ENCODE results near the gene ACAD10.
"Not testable (repeated sequence)": the region's sequence is repeated elsewhere in the genome, so short reads cannot be mapped to it uniquely, and the experiment has no call there.

The ACAD10 gene

DNA sequence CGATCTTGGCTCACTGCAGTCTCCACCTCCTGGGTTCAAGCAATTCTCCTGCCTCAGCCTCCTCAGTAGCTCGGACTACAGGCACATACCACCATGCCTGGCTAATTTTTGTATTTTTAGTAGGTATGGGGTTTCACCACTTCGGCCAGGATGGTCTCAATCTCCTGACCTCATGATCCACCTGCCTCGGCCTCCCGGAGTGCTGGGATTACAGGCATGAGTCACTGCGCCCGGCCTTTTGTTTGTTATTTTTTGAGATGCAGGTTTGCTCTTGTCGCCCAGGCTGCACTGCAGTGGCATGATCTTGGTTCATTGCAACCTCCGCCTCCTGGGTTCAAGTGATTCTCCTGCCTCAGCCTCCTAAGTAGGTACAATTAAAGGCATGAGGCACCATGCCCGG lies 33.5 kb downstream of the ACAD10 start:
- not testable (repeated sequence) for ATAC-seq, H3K27me3 Mint-ChIP-seq, H3K4me1 Mint-ChIP-seq, H3K27ac Mint-ChIP-seq, H3K9me3 Mint-ChIP-seq, DNase-seq, H3K4me3 Mint-ChIP-seq
- peaks cover 19% of the 10 kb centered on the region for H3K36me3 Mint-ChIP-seq (ENCODE audit: low read depth)

DNA sequence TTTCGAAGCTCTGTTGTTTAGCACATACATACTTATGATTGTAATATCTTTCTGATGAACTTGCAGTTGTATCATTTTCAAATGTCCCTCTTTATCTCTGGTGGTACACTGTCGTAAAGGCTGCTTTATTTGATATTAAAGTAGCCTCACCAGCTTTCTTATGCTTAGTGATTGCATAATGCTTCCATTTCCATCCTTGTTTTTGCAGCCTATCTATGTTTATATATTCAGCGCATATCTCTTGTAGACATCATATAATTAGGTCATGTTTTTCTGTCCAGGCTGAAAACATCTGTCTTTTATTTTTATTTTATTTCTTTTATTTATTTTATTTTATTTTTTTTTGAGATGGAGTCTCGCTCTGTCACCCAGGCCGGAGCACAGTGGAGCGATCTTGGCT lies 34.6 kb downstream of the ACAD10 start:
- Mint-ChIP-seq H3K36me3 (ENCODE audit: low read depth) (peaks cover 19% of the 10 kb centered on the region), H3K9me3 (no peaks in the 10 kb centered on the region), H3K4me3 (no peak overlapping the region), H3K4me1 (no peaks in the 10 kb centered on the region), H3K27me3 (no peaks in the 10 kb centered on the region), H3K27ac (no peak overlapping the region)
- ATAC-seq (no peak), DNase-seq (no peak)

DNA sequence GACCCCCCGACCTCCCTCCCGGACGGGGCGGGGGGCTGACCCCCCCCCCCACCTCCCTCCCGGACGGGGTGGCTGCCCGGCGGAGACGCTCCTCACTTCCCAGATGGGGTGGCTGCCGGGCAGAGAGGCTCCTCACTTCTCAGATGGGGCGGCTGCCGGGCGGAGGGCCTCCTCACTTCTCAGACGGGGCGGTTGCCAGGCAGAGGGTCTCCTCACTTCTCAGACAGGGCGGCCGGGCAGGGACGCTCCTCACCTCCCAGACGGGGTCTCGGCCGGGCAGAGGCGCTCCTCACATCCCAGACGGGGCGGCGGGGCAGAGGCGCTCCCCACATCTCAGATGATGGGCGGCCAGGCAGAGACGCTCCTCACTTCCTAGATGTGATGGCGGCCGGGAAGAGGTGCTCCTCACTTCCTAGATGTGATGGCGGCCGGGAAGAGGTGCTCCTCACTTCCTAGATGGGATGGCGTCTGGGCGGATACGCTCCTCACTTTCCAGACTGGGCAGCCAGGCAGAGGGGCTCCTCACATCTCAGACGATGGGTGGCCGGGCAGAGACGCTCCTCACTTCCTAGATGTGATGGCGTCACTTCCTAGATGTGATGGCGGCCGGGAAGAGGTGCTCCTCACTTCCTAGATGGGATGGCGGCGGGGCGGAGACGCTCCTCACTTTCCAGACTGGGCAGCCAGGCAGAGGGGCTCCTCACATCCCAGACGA lies 38.0 kb downstream of the ACAD10 start:
- not testable (repeated sequence) for H3K27ac Mint-ChIP-seq, ATAC-seq, DNase-seq, H3K4me1 Mint-ChIP-seq, H3K27me3 Mint-ChIP-seq, H3K4me3 Mint-ChIP-seq, H3K9me3 Mint-ChIP-seq
- H3K36me3 Mint-ChIP-seq (ENCODE audit: low read depth): peaks cover 15% of the 10 kb centered on the region

DNA sequence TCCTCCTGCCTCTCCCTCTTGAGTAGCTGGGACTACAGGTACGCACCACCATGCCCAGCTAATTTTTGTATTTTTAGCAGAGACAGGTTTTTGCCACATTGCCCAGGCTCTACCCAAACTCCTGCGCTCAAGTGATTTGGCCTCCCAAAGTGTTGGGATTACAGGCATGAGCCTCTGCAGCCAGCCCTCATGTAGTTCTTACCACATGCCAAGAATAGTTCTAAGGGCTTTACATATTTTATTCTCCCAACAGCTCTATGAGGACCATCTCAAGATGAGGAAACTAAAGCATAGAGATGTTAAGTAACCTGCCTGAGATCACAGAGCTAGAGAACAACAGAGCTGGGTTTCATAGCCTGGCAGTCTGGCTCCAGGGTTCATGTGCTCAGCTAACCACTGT lies 42.9 kb downstream of the ACAD10 start:
- H3K4me3 Mint-ChIP-seq: no peak overlapping the region
- no peaks in the 10 kb centered on the region for H3K9me3 Mint-ChIP-seq
- no peak for ATAC-seq
- H3K27me3 Mint-ChIP-seq: no peaks in the 10 kb centered on the region
- H3K36me3 Mint-ChIP-seq (ENCODE audit: low read depth): peaks cover 14% of the 10 kb centered on the region
- no peak overlapping the region for H3K27ac Mint-ChIP-seq
- no peak for DNase-seq
- H3K4me1 Mint-ChIP-seq: no peaks in the 10 kb centered on the region

DNA sequence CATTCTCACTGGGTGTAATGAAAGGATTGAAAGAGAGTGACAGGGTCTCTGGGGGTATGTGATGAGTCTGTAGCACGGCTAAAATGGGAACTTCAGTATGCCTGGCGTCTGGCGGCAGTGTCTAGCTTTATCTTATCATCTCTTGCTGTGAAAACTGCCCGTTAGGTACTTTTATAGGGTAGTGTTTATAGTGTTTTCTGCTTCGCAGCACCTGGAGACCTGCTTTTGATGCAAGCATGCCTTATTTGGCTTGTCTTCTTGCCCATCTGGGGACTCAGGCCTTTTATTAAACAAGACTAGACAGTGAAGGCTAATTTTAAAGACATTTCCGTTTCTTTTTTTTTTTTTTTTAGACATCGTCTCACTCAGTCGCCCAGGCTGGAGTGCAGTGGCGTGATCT lies 44.6 kb downstream of the ACAD10 start:
- H3K27ac Mint-ChIP-seq: no peak overlapping the region
- no peaks in the 10 kb centered on the region for H3K27me3 Mint-ChIP-seq
- H3K4me1 Mint-ChIP-seq: no peaks in the 10 kb centered on the region
- ATAC-seq (no peak), DNase-seq (no peak)
- H3K36me3 Mint-ChIP-seq (ENCODE audit: low read depth): peaks cover 13% of the 10 kb centered on the region
- no peak overlapping the region for H3K4me3 Mint-ChIP-seq
- no peaks in the 10 kb centered on the region for H3K9me3 Mint-ChIP-seq

DNA sequence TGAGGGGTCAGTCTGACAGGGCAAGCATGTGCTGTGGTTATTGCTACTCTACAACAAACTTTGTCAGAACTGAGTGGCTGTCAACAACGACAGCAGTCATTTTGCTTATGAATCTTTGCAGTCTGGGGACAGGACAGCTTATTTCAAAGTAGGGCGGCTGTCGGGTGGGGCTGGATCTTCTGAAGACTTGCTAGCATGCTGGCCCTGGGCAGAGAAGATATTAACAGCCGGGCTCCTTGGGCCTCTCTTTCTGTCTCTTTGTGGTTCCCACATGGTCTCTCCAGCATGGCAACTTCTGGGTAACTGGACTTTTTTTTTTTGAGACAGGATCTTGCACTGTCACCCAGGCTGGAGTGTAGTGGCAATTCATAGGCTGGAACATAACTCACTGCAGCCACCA lies 46.9 kb downstream of the ACAD10 start:
- Mint-ChIP-seq H3K27me3 (no peaks in the 10 kb centered on the region), H3K36me3 (ENCODE audit: low read depth) (peaks cover 16% of the 10 kb centered on the region), H3K27ac (no peak overlapping the region), H3K9me3 (no peaks in the 10 kb centered on the region), H3K4me3 (no peak overlapping the region), H3K4me1 (no peaks in the 10 kb centered on the region)
- no peak for DNase-seq
- ATAC-seq: no peak

DNA sequence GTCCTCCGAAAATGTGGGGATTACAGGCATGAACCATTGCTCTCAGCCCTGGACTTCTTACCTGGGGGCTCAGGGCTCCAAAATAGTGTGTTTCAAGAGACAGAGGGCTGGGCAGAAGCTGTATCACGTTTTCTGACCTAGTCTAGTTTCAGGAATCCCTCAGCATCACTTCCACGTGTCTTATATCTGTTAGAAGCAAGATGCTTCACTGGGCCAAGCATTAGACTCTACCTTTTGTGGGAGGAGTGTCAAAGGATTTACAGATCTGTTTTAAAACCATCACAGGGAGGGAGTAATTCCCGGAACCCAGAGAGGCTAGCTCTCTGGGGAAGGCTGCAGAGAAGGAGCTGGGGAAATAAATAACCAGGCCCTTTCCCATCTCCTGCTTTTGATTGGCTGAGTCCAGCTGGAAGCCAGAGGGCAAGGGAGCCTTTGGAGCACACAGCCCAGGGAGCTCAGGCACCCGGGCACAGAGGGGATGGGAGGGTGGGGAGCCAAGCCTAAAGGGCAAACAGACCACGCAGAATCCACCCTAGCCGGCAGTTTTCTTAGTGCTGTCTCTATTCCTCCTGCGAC lies 47.6 kb downstream of the ACAD10 start:
- Mint-ChIP-seq H3K36me3 (ENCODE audit: low read depth) (peaks cover 16% of the 10 kb centered on the region), H3K27ac (no peak overlapping the region), H3K4me1 (no peaks in the 10 kb centered on the region), H3K9me3 (no peaks in the 10 kb centered on the region), H3K27me3 (no peaks in the 10 kb centered on the region), H3K4me3 (no peak overlapping the region)
- DNase-seq (no peak), ATAC-seq (no peak)

DNA sequence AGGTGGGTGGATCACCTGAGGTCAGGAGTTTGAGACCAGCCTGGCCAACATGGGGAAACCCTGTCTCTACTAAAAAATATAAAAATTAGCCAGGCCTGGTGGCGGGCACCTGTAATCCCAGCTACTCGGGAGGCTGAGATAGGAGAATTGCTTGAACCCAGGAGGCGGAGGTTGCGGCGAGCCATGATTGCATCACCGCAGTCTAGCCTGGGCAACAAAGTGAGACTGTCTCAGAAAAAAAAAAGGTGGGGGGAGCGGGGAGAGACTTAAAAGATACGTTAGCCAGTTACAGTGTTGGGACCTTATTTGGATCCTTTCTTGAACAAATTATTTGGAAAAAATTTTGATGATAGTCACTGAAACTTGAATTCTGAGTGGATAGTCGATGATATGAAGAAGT lies 53.7 kb downstream of the ACAD10 start:
- not testable (repeated sequence) for H3K36me3 Mint-ChIP-seq (ENCODE audit: low read depth); H3K4me1 Mint-ChIP-seq

DNA sequence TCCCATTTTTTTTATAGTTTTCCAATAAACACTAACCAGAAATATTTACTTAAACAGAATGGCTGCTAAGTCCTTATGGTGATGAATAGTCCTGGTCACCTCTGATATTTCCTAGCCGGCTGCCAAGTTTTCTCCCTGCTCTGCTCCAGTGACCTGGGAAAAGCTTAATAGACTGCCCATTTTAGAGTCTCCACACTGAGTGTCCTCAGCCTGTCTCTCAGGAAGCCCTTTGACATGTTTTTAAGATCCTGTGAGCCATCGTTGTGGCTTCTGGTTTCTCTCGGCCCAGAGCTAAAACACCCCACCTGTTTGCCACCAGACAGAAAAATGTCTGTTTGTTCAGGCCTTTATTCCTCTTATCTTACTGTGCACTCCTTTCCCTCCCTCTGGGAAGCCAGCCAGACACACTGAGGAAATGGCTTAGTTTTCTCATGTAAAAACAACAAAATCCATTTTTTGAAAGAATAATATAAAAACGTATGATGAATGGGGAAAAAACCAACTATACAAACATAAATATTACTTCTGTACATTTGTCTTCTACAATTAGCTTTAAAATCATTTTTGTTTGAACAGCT lies 55.5 kb downstream of the ACAD10 start:
- Mint-ChIP-seq H3K4me1 (no peaks in the 10 kb centered on the region), H3K27me3 (no peaks in the 10 kb centered on the region), H3K9me3 (no peaks in the 10 kb centered on the region), H3K4me3 (no peak overlapping the region), H3K36me3 (ENCODE audit: low read depth) (peaks cover 13% of the 10 kb centered on the region), H3K27ac (no peak overlapping the region)
- DNase-seq (no peak), ATAC-seq (no peak)

More for the DNA sequence above, 53.7 kb downstream of the ACAD10 start:
- DNase-seq, H3K4me3 Mint-ChIP-seq, H3K27ac Mint-ChIP-seq, H3K27me3 Mint-ChIP-seq, ATAC-seq, H3K9me3 Mint-ChIP-seq: not testable (repeated sequence)

DNA sequence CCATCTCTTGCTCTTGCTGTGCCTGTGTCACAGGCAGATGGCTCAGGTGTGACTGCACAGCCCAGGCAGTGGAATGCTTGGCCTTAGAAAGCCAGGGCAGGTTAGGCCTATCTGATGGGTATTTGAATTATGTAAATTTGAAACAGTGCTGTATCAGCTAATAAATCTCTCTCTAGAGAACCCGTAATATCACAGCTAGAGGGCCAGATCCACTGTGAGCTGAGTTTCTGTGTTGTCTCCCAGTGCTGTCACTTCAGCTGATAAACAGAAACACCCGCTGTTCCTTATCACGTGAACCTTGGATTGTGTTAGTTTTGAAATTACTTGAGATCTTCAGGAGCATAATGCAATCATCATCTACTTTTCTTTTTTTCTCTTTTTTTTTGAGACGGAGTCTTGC lies 59.4 kb downstream of the ACAD10 start:
- Mint-ChIP-seq H3K27ac (no peak overlapping the region), H3K27me3 (no peaks in the 10 kb centered on the region), H3K36me3 (ENCODE audit: low read depth) (peaks cover 15% of the 10 kb centered on the region), H3K4me3 (no peak overlapping the region), H3K9me3 (no peaks in the 10 kb centered on the region), H3K4me1 (no peaks in the 10 kb centered on the region)
- ATAC-seq (no peak), DNase-seq (no peak)

DNA sequence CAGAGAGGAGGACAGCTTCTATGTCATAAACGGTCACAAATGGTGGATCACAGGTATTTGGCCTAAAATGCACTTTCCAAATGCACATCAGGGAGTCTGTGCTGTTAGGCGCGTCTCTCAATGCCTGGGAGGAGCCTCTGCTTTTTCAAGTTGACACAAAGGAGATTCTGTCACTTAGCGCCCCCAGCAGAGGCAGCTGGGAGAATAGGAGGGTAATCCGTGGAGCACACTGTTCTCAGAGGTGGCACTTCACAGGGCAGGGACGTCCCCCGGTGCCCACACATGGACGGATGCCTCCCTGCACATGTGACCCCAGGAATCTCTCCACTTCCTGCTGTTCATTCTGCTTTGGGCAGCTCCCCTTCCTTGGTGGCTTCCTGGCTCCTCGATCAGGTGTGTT lies 61.5 kb downstream of the ACAD10 start:
- H3K27ac Mint-ChIP-seq: no peak overlapping the region
- no peak for ATAC-seq
- no peaks in the 10 kb centered on the region for H3K9me3 Mint-ChIP-seq
- no peaks in the 10 kb centered on the region for H3K27me3 Mint-ChIP-seq
- no peak overlapping the region for H3K4me3 Mint-ChIP-seq
- H3K4me1 Mint-ChIP-seq: no peaks in the 10 kb centered on the region
- H3K36me3 Mint-ChIP-seq (ENCODE audit: low read depth): peaks cover 15% of the 10 kb centered on the region
- DNase-seq: no peak

DNA sequence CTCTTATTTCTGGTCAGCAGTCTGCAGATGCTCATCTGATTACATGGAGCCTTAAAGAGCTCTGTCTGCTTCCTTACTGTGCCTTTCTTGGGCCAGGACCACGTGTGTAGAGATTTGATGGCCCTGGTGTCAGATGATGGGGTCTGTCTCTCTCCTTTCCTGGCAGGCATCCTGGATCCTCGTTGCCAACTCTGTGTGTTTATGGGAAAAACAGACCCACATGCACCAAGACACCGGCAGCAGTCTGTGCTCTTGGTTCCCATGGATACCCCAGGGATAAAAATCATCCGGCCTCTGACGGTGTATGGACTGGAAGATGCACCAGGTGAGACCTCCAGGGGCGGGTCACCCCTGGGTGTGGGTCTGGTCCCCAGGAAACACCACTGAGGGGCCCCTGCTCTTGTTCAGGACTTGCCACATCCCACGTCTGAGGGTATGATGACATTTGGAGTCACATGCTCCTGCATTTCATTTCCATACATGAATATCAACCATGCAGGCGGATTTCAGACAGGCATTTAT lies 62.4 kb downstream of the ACAD10 start:
- no peaks in the 10 kb centered on the region for H3K9me3 Mint-ChIP-seq
- DNase-seq: no peak
- no peak overlapping the region for H3K27ac Mint-ChIP-seq
- ATAC-seq: no peak
- peaks cover 15% of the 10 kb centered on the region for H3K36me3 Mint-ChIP-seq (ENCODE audit: low read depth)
- H3K4me3 Mint-ChIP-seq: no peak overlapping the region
- no peaks in the 10 kb centered on the region for H3K27me3 Mint-ChIP-seq
- H3K4me1 Mint-ChIP-seq: no peaks in the 10 kb centered on the region

DNA sequence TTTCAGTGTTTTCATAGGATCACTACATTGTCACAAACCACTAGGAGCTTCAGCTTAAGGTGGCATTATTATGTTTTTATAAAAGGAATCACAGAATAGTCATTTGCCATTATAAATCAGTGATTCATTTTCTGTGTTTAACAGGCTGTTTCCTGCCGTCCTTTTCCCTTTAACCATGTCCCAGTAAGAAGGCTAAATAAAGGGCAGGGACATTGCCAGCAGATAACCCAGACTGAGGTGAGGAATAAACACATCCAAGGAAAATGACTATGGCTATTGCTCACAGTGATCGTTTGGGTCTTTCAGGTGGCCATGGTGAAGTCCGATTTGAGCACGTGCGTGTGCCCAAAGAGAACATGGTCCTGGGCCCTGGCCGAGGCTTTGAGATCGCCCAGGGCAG lies 63.0 kb downstream of the ACAD10 start:
- no peak for ATAC-seq
- no peak for DNase-seq

DNA sequence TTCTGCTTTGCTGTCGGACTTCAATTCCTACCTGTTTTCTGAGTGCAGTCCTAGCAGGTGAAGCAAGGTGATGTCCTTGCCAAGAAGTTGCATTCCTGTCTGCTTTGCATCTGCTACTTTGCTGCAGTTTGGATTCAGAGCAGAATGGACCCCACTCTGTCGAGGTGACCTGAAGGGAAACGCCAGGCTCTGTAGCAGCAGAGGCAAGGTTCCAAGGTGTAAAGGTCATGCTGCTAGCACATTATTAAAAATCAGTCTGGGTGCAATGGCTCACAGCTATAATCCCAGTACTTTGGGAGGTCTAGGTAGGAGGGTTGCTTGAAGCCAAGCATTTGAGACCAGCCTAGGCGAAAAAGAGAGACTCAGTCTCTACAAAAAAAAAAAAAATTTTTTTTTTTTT lies 63.5 kb downstream of the ACAD10 start:
- no peaks in the 10 kb centered on the region for H3K27me3 Mint-ChIP-seq
- ATAC-seq (no peak), DNase-seq (no peak)
- no peak overlapping the region for H3K4me3 Mint-ChIP-seq
- peaks cover 15% of the 10 kb centered on the region for H3K36me3 Mint-ChIP-seq (ENCODE audit: low read depth)
- no peaks in the 10 kb centered on the region for H3K4me1 Mint-ChIP-seq
- no peaks in the 10 kb centered on the region for H3K9me3 Mint-ChIP-seq
- H3K27ac Mint-ChIP-seq: no peak overlapping the region

More for the DNA sequence above, 63.0 kb downstream of the ACAD10 start:
- Mint-ChIP-seq H3K36me3 (ENCODE audit: low read depth) (peaks cover 15% of the 10 kb centered on the region), H3K4me1 (no peaks in the 10 kb centered on the region), H3K9me3 (no peaks in the 10 kb centered on the region), H3K27ac (no peak overlapping the region), H3K27me3 (no peaks in the 10 kb centered on the region), H3K4me3 (no peak overlapping the region)

DNA sequence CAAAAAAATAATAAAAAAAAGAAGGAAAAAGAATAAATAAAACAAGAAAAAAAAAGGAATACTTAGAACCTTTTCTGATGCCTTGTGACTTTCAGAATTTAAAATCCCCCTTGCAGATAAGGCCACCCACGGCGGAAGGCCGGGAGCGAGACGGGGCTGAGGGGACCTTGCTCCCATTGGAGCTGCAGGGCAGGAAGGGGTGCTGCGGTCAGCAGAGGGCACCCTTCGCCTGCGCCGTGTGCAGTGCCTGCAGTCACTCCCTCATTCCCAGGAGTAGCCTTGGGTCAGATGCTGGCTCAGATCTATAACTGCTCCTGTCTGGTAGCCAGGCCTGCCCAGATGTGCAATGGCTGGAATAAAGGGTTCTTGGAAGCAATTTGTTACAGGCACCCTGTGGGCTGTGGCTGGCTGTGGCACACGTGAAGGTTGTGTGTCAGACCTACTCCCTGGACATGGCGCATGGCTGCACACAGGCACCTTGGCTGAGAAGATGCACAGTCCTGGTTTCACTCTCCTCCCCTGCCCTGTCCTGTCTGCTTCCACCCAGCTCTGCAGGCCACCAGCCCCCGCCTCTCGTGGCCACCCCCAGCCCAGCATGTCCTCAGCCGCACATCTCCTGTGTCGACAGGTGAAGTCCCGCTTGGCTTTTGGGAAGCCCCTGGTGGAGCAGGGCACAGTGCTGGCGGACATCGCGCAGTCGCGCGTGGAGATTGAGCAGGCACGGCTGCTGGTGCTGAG lies 67.5 kb downstream of the ACAD10 start:
- DNase-seq (no peak), ATAC-seq (no peak)
- H3K27ac Mint-ChIP-seq: no peak overlapping the region
- no peaks in the 10 kb centered on the region for H3K27me3 Mint-ChIP-seq
- no peaks in the 10 kb centered on the region for H3K9me3 Mint-ChIP-seq
- no peak overlapping the region for H3K4me3 Mint-ChIP-seq
- H3K4me1 Mint-ChIP-seq: peaks cover 13% of the 10 kb centered on the region
- peaks cover 5% of the 10 kb centered on the region for H3K36me3 Mint-ChIP-seq (ENCODE audit: low read depth)
